OCI-LY3 (cell line): ENCODE data around the gene LRRC74B.

Experiments used
- H2AFZ ChIP-seq: fragments of 200-600, 300-600 bp; shearing (Covaris generic); 2 replicates; pipeline ENCODE4 v1.6.0; 2014; ENCODE audit warnings: antibody characterized with exemption, low read depth, low read length
- H3K27ac ChIP-seq: fragments of 200-600, 300-600 bp; sonication (generic); 2 replicates; pipeline ENCODE4 v1.5.1; 2014; ENCODE audit warnings: mild to moderate bottlenecking, low read length, moderate library complexity, mixed read lengths
- H3K27me3 ChIP-seq: fragments of 200-600, 300-600 bp; sonication (generic); 2 replicates; pipeline ENCODE4 v1.6.1; 2014; ENCODE audit warnings: low read depth, low read length, mixed read lengths
- H3K36me3 ChIP-seq: fragments of 200-600, 300-600 bp; sonication (generic); replicated peaks from 2 replicates; pipeline ENCODE3; 2014; ENCODE audit warnings: low read depth, low read length, mixed read lengths
- H3K4me1 ChIP-seq: fragments of 300-600, 200-600 bp; sonication (generic); 2 replicates; pipeline ENCODE4 v1.6.1; 2014; ENCODE audit warnings: low read length, mixed read lengths
- H3K4me2 ChIP-seq: fragments of 200-600, 300-600 bp; sonication (generic); 2 replicates; pipeline ENCODE4 v1.6.1; 2014; ENCODE audit warnings: low read length, mixed read lengths
- H3K4me3 ChIP-seq: fragments of 300-600, 200-600 bp; sonication (generic); 2 replicates; pipeline ENCODE4 v1.5.1; 2014; ENCODE audit warnings: antibody characterized with exemption, mild to moderate bottlenecking, low read length, moderate library complexity
- H3K79me2 ChIP-seq: fragments of 300-600, 200-600 bp; shearing (Covaris generic); 2 replicates; pipeline ENCODE4 v1.6.1; 2014; ENCODE audit warnings: mild to moderate bottlenecking, low read length, mixed read lengths
- H3K9ac ChIP-seq: fragments of 300-600, 200-600 bp; shearing (Covaris generic); 2 replicates; pipeline ENCODE4 v1.6.0; 2014; ENCODE audit warnings: mild to moderate bottlenecking, low read length, moderate library complexity
- H3K9me3 ChIP-seq: fragments of 200-600, 300-600 bp; shearing (Covaris generic); 2 replicates; pipeline ENCODE4 v1.6.1; 2014; ENCODE audit warnings: low read length, mixed read lengths; ENCODE audit not compliant: insufficient read depth
- H4K20me1 ChIP-seq: fragments of 200-600, 300-600 bp; sonication (generic); 2 replicates; pipeline ENCODE4 v1.6.1; 2016; ENCODE audit warnings: low read length, mixed read lengths; ENCODE audit not compliant: insufficient read depth
- EZH2phosphoT487 ChIP-seq: fragments of 200-600 bp; shearing (Covaris generic); IDR thresholded peaks from 2 replicates; pipeline ENCODE4 v1.6.1; 2018; ENCODE audit warnings: antibody characterized with exemption, mixed run types, low read depth
- TF ChIP-seq, protein P1 (sequence below): fragments of 200-600, 300-600 bp; sonication (generic); IDR thresholded peaks from 2 replicates; pipeline ENCODE4 v1.5.1; 2014; ENCODE audit warnings: antibody characterized with exemption, low read length, low read depth

Gene LRRC74B

DNA sequence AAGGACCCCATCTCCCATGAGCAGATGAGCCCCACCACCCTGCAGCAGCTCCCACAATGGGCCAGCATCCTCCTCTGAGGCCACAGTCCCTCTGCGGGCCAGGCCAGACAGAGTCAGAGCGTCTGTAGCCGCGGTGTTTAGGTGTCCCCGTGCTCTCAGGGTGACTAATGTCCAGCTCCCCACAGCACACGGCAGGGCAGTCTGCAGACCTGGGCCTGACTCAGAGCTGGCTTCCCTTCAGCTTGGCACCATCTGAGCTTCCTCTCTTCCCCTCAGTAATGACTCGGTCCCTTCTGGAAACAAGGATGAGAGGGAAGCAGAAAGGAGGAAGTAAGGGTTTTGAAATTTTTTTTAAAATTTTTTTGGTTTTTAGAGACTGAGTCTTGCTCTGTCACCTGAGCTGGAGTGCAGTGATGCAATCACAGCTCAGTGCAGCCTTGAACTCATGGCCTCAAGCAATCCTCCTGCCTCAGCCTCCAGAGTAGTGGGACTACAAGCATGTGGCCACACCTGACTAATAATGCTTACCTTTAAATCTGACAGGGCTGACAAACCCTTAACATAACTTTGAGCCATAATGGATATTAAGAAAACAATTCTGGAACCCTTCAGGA, 28.5 kb downstream of the LRRC74B start:
- H2AFZ ChIP-seq = no peak overlapping the region
- H3K27me3 ChIP-seq = peaks cover 32% of the 10 kb centered on the region
- no peak overlapping the region for H3K4me3 ChIP-seq
- H3K9ac ChIP-seq = no peak overlapping the region
- H3K4me2 ChIP-seq = no peak overlapping the region
- H3K79me2 ChIP-seq = no peaks in the 10 kb centered on the region
- no peaks in the 10 kb centered on the region for H3K36me3 ChIP-seq
- H4K20me1 ChIP-seq = no peaks in the 10 kb centered on the region; the same call in 1 of the 2 replicates
- H3K4me1 ChIP-seq = no peaks in the 10 kb centered on the region
- H3K27ac ChIP-seq = no peak overlapping the region
- no peaks in the 10 kb centered on the region for H3K9me3 ChIP-seq
- no peak for TF ChIP-seq EZH2phosphoT487
- TF ChIP-seq, protein P1, sequence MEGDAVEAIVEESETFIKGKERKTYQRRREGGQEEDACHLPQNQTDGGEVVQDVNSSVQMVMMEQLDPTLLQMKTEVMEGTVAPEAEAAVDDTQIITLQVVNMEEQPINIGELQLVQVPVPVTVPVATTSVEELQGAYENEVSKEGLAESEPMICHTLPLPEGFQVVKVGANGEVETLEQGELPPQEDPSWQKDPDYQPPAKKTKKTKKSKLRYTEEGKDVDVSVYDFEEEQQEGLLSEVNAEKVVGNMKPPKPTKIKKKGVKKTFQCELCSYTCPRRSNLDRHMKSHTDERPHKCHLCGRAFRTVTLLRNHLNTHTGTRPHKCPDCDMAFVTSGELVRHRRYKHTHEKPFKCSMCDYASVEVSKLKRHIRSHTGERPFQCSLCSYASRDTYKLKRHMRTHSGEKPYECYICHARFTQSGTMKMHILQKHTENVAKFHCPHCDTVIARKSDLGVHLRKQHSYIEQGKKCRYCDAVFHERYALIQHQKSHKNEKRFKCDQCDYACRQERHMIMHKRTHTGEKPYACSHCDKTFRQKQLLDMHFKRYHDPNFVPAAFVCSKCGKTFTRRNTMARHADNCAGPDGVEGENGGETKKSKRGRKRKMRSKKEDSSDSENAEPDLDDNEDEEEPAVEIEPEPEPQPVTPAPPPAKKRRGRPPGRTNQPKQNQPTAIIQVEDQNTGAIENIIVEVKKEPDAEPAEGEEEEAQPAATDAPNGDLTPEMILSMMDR = no peak

GRCh38 chr22:21075516-21076138, 29.9 kb downstream of the LRRC74B start:
- Histone ChIP-seq H3K79me2 (no peaks in the 10 kb centered on the region), H3K9ac (no peak overlapping the region), H3K27ac (no peak overlapping the region), H3K4me2 (no peak overlapping the region), H3K27me3 (peaks cover 18% of the 10 kb centered on the region), H2AFZ (no peak overlapping the region), H4K20me1 (no peaks in the 10 kb centered on the region; the same call in 1 of the 2 replicates), H3K36me3 (no peaks in the 10 kb centered on the region), H3K4me3 (no peak overlapping the region), H3K9me3 (no peaks in the 10 kb centered on the region), H3K4me1 (no peaks in the 10 kb centered on the region)
- TF ChIP-seq EZH2phosphoT487 = no peak
- TF ChIP-seq, protein P1 = no peak

DNA sequence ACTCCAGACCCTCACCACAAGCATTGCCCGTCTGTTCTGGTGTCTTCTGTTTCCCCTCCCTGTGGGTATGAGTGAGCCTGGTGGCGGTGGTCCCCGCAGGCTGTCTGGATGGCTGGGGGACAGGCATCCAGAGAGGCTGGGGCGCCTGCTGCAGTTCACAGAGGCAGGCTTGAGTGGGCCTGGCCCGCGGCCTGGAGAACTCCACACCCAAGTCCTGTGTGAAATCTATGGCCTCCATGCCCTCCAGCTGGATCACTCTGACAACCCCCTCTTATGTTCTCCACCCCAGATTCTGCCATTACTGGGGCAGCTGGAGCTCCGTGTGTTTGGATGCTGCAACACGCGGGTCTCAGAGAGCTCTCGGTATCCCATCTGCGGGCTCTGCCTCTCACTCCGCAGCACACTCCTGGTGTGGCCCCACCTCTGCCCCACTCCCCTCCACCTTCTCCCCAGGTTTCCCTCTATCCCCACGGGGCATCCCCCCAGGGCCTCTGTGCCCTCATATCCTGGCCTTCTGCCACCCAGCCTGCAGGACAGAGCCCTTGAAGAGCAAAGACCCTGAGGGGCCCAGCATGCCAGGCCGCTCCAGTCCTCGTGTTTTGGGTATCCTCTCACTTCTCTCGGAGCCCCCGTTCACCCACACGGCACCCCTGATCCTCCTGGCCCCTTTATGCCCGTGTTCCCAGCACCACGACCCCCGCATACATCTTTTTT, 31.3 kb downstream of the LRRC74B start:
- Histone ChIP-seq H3K36me3 (no peaks in the 10 kb centered on the region), H3K79me2 (no peaks in the 10 kb centered on the region), H3K4me1 (no peaks in the 10 kb centered on the region), H3K27me3 (peaks cover 15% of the 10 kb centered on the region), H2AFZ (no peak overlapping the region), H3K4me2 (no peak overlapping the region), H3K9ac (no peak overlapping the region), H4K20me1 (no peaks in the 10 kb centered on the region; the same call in 1 of the 2 replicates), H3K4me3 (no peak overlapping the region), H3K27ac (no peak overlapping the region), H3K9me3 (no peaks in the 10 kb centered on the region)
- TF ChIP-seq, protein P1 = no peak
- no peak for TF ChIP-seq EZH2phosphoT487

DNA sequence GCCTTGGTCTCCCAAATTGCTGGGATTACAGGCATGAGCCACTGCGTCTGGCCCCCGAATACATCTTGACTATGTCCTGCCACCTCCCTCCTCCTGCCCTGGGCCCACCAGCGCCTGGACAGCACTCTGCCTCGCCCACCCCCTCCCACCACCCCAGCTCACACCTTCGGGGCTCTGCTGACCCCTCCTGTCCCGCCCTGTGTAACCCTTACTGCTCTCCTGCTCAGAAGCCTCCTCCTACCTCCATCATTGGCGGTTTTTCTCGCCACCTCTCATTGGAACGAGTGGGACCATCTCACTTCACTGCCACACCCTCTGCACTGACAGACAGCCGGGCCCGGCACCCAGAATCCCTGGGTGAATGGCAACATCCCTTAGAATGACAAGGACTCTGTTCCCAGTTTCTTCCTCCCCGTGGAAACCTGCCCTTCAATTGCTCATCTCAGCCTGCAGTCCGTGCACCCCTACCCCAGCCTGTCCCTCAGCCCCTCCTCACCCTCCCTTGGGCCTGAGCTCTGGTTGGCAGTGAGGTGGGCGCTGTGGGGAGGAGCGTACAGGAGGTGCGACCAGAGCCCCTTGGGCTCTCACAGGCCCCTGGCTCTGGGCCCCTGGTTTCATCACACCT, 32.2 kb downstream of the LRRC74B start:
- H3K9ac ChIP-seq = no peak overlapping the region
- H3K27me3 ChIP-seq = peaks cover 8% of the 10 kb centered on the region; the same call in 1 of the 2 replicates
- no peaks in the 10 kb centered on the region; the same call in 1 of the 2 replicates for H4K20me1 ChIP-seq
- H2AFZ ChIP-seq = no peak overlapping the region
- no peak overlapping the region for H3K4me2 ChIP-seq
- no peak overlapping the region for H3K4me3 ChIP-seq
- no peak overlapping the region for H3K27ac ChIP-seq
- no peaks in the 10 kb centered on the region for H3K36me3 ChIP-seq
- no peaks in the 10 kb centered on the region for H3K79me2 ChIP-seq
- TF ChIP-seq, protein P1 = no peak
- no peak for TF ChIP-seq EZH2phosphoT487
- H3K4me1 ChIP-seq = no peaks in the 10 kb centered on the region
- H3K9me3 ChIP-seq = no peaks in the 10 kb centered on the region
